Measurements from ENCODE around the gene MYL5. TPM values are rescaled to one million over a fixed set of nuclear protein-coding genes. Genes with fewer than 3 reads are reported as not detected.
"Not testable (repeated sequence)": the region's sequence is repeated elsewhere in the genome, so short reads cannot be mapped to it uniquely, and the experiment has no call there.

MYL5 gene
- total RNA-seq, 4 donors from 2014 or later: 8.7 to 19.0 (median 9.4) TPM

GRCh38 chr4:632926-633325 is 41.4 kb upstream of the MYL5 start:
- no peak for DNase-seq (ENCODE audit: low spot score)
- no peak for ATAC-seq (ENCODE audit: low FRiP score)
- no peak for TF ChIP-seq CTCF (IDR thresholded peaks at IDR 0.05)

- no peak for TF ChIP-seq CTCF (IDR thresholded peaks at IDR 0.05)
- DNase-seq (ENCODE audit: low spot score) (no peak), ATAC-seq (ENCODE audit: low FRiP score) (no peak)
Measured at GRCh38 chr4:633406-633805, 40.9 kb upstream of the MYL5 start.

GRCh38 chr4:633976-634598 is 40.3 kb upstream of the MYL5 start:
- TF ChIP-seq CTCF (IDR thresholded peaks at IDR 0.05): no peak
- DNase-seq (ENCODE audit: low spot score): no peak
- no peak for ATAC-seq (ENCODE audit: low FRiP score)

- no peak for TF ChIP-seq CTCF (IDR thresholded peaks at IDR 0.05)
- DNase-seq (ENCODE audit: low spot score) (no peak), ATAC-seq (ENCODE audit: low FRiP score) (no peak)
Measured at GRCh38 chr4:634599-634985, 39.8 kb upstream of the MYL5 start.

GRCh38 chr4:635066-635835 is 39.1 kb upstream of the MYL5 start:
- not testable (repeated sequence) for ATAC-seq (ENCODE audit: low FRiP score); DNase-seq (ENCODE audit: low spot score)

- DNase-seq (ENCODE audit: low spot score): no peak
Measured at GRCh38 chr4:635851-636627, 38.3 kb upstream of the MYL5 start.

More at GRCh38 chr4:635851-636627, 38.3 kb upstream of the MYL5 start:
- TF ChIP-seq CTCF (IDR thresholded peaks at IDR 0.05): no peak
- no peak for ATAC-seq (ENCODE audit: low FRiP score)
